WTC11 (cell line): ENCODE results near the gene ROBO1. TPM values are rescaled to one million over a fixed set of nuclear protein-coding genes. Genes with fewer than 3 reads are reported as not detected.
A peak's percentile ranks its signal among the peaks of the same experiment; 100 is the strongest.

Experiments
- ATAC-seq: fragments of 200-7000 bp; cut with Tn5 transposase; 2 replicates; pipeline ENCODE4 v1.10.0; 2021; ENCODE audit warnings: mild to moderate bottlenecking, moderate library complexity
- CTCF ChIA-PET: fragments of 300-600 bp; sonication (Branson Sonifier 250); formaldehyde crosslinking; loops from one replicate; lab custom pipeline; 2021; ENCODE audit warnings: antibody characterized with exemption; lab: Charles Lee
- POLR2A ChIA-PET: fragments of 350-600 bp; sonication (Branson Sonifier 250); formaldehyde crosslinking; loops from one replicate; lab custom pipeline; 2021; ENCODE audit warnings: antibody characterized with exemption; lab: Charles Lee
- DNase-seq: peaks from one replicate; pipeline ENCODE4 v3.0.0; 2021; ENCODE audit warnings: low spot score
- H3K27ac Mint-ChIP-seq: 2 replicates; pipeline ENCODE4 v1.8.0; 2021; ENCODE audit warnings: mixed read lengths
- H3K27me3 Mint-ChIP-seq: 2 replicates; pipeline ENCODE4 v1.8.0; 2021; ENCODE audit warnings: low read depth, mild to moderate bottlenecking, moderate library complexity, mixed read lengths
- H3K36me3 Mint-ChIP-seq: 2 replicates; pipeline ENCODE4 v1.8.0; 2021; ENCODE audit warnings: mixed read lengths
- H3K4me1 Mint-ChIP-seq: 2 replicates; pipeline ENCODE4 v1.8.0; 2022; ENCODE audit warnings: mixed read lengths
- H3K4me3 Mint-ChIP-seq: 2 replicates; pipeline ENCODE4 v1.8.0; 2021; ENCODE audit warnings: mild to moderate bottlenecking, moderate library complexity, mixed read lengths
- H3K9me3 Mint-ChIP-seq: 2 replicates; pipeline ENCODE4 v1.8.0; 2021; ENCODE audit warnings: mixed read lengths
- ATF1 ChIP-seq: sonication (generic); formaldehyde crosslinking; IDR thresholded peaks from 2 replicates; pipeline ENCODE4 v1.8.1; 2023; ENCODE audit warnings: mild to moderate bottlenecking, moderate library complexity, missing genetic modification reagents
- CBFB ChIP-seq: sonication (generic); formaldehyde crosslinking; IDR thresholded peaks from 2 replicates; pipeline ENCODE4 v1.8.1; 2022; ENCODE audit warnings: mild to moderate bottlenecking, low read depth, missing genetic modification reagents
- HMGA2 ChIP-seq: fragments of 250-450 bp; sonication (Bioruptor Pico); IDR thresholded peaks from 2 replicates; pipeline ENCODE4 v1.4.0; 2021; ENCODE audit warnings: mild to moderate bottlenecking, moderate library complexity
- IRF2 ChIP-seq: sonication (generic); formaldehyde crosslinking; IDR thresholded peaks from 2 replicates; pipeline ENCODE4 v1.8.0; 2022; ENCODE audit warnings: low read depth, missing genetic modification reagents, borderline replicate concordance
- MYBL2 ChIP-seq: sonication (generic); formaldehyde crosslinking; IDR thresholded peaks from 2 replicates; pipeline ENCODE4 v1.8.1; 2023; ENCODE audit warnings: mild to moderate bottlenecking, moderate library complexity, missing genetic modification reagents
- SOX15 ChIP-seq: fragments of 250-450 bp; sonication (Bioruptor Pico); IDR thresholded peaks from 2 replicates; pipeline ENCODE4 v1.9.0; 2021; ENCODE audit warnings: mild to moderate bottlenecking
- TEAD1 ChIP-seq: sonication (generic); formaldehyde crosslinking; IDR thresholded peaks from 2 replicates; pipeline ENCODE4 v1.8.0; 2022; ENCODE audit warnings: mild to moderate bottlenecking, missing genetic modification reagents
- TEAD4 ChIP-seq: sonication (generic); formaldehyde crosslinking; IDR thresholded peaks from 2 replicates; pipeline ENCODE4 v1.8.0; 2022; ENCODE audit warnings: mild to moderate bottlenecking, missing genetic modification reagents
- ZNF396 ChIP-seq: fragments of 250-450 bp; sonication (Bioruptor Pico); IDR thresholded peaks from 2 replicates; pipeline ENCODE4 v1.8.0; 2021; ENCODE audit warnings: mild to moderate bottlenecking, moderate library complexity, borderline replicate concordance
- ZNF423 ChIP-seq: fragments of 250-450 bp; sonication (Bioruptor Pico); IDR thresholded peaks from 2 replicates; pipeline ENCODE4 v2.1.2; 2022; ENCODE audit warnings: mild to moderate bottlenecking, moderate library complexity
- total RNA-seq: library from RNA; stranded (reverse); gene quantifications from 3 replicates; pipeline ENCODE4 v1.2.3, GENCODE V29; 2021
- TF ChIP-seq, protein P1 (sequence below): sonication (generic); formaldehyde crosslinking; IDR thresholded peaks from 2 replicates; pipeline ENCODE4 v1.8.0; 2023; ENCODE audit warnings: missing genetic modification reagents
- TF ChIP-seq, protein P2 (sequence below): sonication (generic); formaldehyde crosslinking; IDR thresholded peaks from 2 replicates; pipeline ENCODE4 v1.8.0; 2023; ENCODE audit warnings: missing genetic modification reagents, mild to moderate bottlenecking, borderline replicate concordance
- TF ChIP-seq, protein P3 (sequence below): sonication (generic); formaldehyde crosslinking; IDR thresholded peaks from 2 replicates; pipeline ENCODE4 v1.8.0; 2022; ENCODE audit warnings: mild to moderate bottlenecking, missing genetic modification reagents
- TF ChIP-seq, protein P4 (sequence below): sonication (generic); formaldehyde crosslinking; IDR thresholded peaks from 2 replicates; pipeline ENCODE4 v1.8.1; 2022; ENCODE audit warnings: low read depth, missing genetic modification reagents, borderline replicate concordance
- TF ChIP-seq, protein P5 (sequence below): fragments of 250-450 bp; sonication (Bioruptor Pico); conservative IDR thresholded peaks from 2 replicates; pipeline ENCODE4 v1.9.0; 2021; ENCODE audit warnings: mild to moderate bottlenecking

The ROBO1 gene
- total RNA-seq, 1 experiment from 2014 or later: 90.9 TPM

DNA sequence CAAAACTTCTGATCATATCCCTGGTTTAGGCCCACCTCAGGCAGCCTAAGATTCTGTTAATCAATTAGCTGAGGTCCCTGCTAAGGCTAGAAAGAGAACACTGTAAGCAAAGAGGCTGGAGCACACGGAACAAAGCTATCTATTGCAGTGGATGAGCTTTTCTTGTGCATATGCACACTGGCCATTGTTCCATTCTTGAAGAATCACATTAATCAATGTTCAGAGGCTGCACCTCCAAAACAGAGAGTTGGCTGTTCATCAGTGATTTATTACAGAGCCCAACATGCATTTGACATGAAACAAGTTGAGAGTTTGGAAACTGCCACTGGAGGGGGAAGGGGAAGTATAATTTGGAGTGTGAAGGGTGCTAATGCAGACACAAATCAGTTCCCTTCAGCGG is 873.0 kb downstream of the ROBO1 start:
- Mint-ChIP-seq H3K27ac (0 out of 2 replicates have a peak overlapping the region, but pooled peaks have one; percentile 54), H3K27me3 (no peaks in the 10 kb centered on the region), H3K4me1 (peaks cover 36% of the 10 kb centered on the region), H3K4me3 (no peak overlapping the region), H3K36me3 (no peaks in the 10 kb centered on the region), H3K9me3 (no peaks in the 10 kb centered on the region)
- DNase-seq (no peak), ATAC-seq (no peak)
- CTCF ChIA-PET: no interaction called here
- TF ChIP-seq, protein P1, sequence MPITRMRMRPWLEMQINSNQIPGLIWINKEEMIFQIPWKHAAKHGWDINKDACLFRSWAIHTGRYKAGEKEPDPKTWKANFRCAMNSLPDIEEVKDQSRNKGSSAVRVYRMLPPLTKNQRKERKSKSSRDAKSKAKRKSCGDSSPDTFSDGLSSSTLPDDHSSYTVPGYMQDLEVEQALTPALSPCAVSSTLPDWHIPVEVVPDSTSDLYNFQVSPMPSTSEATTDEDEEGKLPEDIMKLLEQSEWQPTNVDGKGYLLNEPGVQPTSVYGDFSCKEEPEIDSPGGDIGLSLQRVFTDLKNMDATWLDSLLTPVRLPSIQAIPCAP (CRISPR knock-in tag): no peak
- TF ChIP-seq HMGA2 (no peak), CBFB (no peak)
- TF ChIP-seq, protein P2, sequence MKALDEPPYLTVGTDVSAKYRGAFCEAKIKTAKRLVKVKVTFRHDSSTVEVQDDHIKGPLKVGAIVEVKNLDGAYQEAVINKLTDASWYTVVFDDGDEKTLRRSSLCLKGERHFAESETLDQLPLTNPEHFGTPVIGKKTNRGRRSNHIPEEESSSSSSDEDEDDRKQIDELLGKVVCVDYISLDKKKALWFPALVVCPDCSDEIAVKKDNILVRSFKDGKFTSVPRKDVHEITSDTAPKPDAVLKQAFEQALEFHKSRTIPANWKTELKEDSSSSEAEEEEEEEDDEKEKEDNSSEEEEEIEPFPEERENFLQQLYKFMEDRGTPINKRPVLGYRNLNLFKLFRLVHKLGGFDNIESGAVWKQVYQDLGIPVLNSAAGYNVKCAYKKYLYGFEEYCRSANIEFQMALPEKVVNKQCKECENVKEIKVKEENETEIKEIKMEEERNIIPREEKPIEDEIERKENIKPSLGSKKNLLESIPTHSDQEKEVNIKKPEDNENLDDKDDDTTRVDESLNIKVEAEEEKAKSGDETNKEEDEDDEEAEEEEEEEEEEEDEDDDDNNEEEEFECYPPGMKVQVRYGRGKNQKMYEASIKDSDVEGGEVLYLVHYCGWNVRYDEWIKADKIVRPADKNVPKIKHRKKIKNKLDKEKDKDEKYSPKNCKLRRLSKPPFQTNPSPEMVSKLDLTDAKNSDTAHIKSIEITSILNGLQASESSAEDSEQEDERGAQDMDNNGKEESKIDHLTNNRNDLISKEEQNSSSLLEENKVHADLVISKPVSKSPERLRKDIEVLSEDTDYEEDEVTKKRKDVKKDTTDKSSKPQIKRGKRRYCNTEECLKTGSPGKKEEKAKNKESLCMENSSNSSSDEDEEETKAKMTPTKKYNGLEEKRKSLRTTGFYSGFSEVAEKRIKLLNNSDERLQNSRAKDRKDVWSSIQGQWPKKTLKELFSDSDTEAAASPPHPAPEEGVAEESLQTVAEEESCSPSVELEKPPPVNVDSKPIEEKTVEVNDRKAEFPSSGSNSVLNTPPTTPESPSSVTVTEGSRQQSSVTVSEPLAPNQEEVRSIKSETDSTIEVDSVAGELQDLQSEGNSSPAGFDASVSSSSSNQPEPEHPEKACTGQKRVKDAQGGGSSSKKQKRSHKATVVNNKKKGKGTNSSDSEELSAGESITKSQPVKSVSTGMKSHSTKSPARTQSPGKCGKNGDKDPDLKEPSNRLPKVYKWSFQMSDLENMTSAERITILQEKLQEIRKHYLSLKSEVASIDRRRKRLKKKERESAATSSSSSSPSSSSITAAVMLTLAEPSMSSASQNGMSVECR: no peak
- POLR2A ChIA-PET: no interaction called here

DNA sequence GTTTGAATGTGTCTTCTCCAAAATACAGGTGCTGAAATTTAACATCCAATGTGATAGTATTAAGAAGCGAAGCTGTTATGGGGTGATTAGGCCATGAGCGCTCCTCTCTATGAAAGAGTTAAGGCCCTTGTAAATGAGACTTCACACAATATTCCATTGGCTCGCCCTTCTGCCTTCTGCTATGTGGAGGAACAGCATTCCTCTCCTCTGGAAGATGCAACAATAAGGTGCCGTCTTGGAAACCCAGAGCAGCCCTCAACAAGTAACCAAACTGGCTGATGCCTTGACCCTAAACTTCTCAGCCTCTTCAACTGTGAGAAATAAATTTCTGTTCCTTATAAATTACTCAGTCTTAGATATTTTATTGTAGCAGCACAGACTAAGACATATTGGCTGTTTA is 874.6 kb downstream of the ROBO1 start:
- Mint-ChIP-seq H3K27ac (peak overlapping the region; percentile 44; the same call in 1 of the 2 replicates), H3K36me3 (no peaks in the 10 kb centered on the region), H3K4me1 (peaks cover 37% of the 10 kb centered on the region), H3K4me3 (no peak overlapping the region), H3K27me3 (no peaks in the 10 kb centered on the region), H3K9me3 (no peaks in the 10 kb centered on the region)
- no peak for DNase-seq
- POLR2A ChIA-PET: no interaction called here
- CTCF ChIA-PET: no interaction called here
- peak; percentile 71 for ATAC-seq
- TF ChIP-seq, protein P3, sequence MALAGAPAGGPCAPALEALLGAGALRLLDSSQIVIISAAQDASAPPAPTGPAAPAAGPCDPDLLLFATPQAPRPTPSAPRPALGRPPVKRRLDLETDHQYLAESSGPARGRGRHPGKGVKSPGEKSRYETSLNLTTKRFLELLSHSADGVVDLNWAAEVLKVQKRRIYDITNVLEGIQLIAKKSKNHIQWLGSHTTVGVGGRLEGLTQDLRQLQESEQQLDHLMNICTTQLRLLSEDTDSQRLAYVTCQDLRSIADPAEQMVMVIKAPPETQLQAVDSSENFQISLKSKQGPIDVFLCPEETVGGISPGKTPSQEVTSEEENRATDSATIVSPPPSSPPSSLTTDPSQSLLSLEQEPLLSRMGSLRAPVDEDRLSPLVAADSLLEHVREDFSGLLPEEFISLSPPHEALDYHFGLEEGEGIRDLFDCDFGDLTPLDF (CRISPR knock-in tag): no peak
- TF ChIP-seq ATF1 (CRISPR knock-in tag) (no peak), CBFB (no peak), SOX15 (CRISPR knock-in tag) (no peak), MYBL2 (CRISPR knock-in tag) (no peak), TEAD4 (no peak), TEAD1 (CRISPR knock-in tag) (no peak), ZNF423 (CRISPR knock-in tag) (no peak), IRF2 (CRISPR knock-in tag) (no peak), ZNF396 (CRISPR knock-in tag) (no peak)
- TF ChIP-seq, protein P4, sequence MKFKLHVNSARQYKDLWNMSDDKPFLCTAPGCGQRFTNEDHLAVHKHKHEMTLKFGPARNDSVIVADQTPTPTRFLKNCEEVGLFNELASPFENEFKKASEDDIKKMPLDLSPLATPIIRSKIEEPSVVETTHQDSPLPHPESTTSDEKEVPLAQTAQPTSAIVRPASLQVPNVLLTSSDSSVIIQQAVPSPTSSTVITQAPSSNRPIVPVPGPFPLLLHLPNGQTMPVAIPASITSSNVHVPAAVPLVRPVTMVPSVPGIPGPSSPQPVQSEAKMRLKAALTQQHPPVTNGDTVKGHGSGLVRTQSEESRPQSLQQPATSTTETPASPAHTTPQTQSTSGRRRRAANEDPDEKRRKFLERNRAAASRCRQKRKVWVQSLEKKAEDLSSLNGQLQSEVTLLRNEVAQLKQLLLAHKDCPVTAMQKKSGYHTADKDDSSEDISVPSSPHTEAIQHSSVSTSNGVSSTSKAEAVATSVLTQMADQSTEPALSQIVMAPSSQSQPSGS (CRISPR knock-in tag): no peak
- TF ChIP-seq, protein P5, sequence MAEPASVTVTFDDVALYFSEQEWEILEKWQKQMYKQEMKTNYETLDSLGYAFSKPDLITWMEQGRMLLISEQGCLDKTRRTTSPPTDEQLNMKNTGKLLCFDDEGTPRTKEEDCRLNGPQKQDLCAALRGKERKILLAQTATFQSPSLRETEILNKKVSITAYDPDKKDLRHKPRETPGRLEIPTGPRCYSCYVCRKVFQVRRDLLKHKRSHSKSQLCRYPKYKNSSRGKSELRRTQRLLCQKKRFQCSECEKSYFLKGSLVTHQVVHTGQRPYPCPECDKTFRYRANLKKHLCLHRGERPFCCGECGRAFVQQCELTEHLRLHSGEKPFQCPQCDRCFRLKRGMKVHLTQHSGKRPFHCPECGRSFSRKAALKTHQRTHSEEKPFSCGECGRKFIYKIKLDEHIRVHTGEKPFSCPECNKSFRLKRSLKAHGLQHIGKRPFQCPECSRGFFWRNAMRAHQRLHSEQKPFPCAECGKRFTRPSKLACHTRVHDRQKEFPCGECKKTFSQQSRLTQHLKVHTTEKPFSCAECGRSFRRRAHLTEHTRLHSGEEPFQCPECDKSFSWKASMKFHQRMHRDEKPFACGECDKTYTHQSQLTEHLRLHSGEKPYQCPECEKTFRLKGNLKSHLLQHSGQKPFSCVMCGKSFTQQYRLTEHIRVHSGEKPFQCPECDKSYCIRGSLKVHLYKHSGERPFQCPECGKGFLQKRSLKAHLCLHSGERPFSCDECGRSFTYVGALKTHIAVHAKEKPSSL (CRISPR knock-in tag): no peak
